ENCODE data around the gene PPFIBP2.

PPFIBP2 gene

DNA sequence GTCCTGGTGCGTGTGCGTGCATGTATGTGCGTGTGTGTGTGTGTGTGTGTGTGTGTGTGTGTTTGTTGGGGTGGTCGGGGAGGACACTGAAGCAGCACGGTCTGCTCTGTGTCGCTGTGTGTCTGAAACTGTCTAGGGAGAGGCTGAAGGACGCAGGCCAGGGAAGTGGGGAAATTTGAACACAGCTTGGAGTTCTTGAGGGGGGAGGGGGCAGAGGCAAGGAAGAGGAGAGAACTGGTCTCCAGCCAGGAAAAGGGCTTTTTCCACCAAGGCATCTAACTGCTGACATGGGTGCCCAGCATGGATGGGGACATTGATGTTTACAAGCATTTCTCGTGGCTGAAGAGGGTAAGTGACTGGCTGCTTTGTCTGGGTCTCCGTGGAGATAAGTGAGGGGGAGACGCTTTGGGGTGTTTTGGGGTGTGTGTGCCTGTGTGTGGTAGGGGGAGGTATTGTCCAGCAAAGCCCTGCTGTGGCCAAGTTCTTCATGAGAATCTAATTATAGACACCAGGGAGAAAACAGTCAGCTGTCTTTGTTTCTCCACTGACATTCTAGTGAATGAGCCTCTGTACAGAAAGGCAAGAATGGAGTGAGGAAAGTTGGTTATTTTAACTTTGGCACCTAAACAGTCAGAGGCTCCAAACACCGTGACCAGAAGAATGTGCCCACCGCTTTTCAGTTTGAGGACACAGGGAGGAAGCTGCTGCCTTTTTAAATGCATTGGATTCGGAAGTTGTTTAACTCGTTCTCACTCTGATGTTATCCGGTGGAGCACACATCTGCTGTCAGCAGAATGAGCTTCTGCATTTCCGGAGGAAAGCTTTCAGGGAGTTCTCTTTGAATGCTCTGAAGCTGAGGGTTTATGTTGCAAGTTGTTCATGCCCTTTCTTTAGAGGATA, 63.7 kb downstream of the PPFIBP2 start:
- DNase-seq (ENCODE audit: low read depth in 3 of 3): no peak

DNA sequence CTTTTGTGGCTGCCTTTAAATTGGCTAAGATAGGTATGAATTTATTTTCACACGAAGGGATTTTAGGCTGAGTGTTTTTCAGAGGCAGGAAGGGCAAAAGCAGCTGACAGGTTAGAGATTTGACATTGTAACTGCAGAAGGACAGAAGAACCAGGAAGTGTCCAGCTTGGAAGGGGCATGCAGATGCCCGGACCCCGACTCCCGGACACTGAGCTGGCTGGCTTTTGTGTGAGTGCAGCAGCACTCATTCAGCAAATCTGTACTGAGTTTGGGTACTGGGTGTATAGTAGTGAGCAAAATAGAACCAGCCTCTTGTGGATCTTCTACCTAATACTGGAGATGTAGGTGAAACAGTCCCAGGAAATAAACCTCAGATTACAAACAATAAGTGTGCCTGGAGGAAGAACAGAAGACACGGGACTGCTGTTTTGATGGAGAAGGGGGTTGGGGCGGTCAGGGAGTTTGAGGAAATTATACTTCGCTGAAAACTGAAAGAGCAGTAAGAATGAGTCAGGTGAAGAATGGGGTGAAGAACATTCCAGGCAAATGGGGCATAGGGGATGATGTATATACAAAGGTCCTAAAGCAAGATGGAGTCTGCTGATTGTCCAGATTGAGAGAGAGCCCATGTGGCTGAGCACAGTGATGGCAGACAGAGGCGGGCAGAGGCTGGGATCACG, 64.6 kb downstream of the PPFIBP2 start:
- DNase-seq (ENCODE audit: low read depth in 3 of 3): no peak

DNA sequence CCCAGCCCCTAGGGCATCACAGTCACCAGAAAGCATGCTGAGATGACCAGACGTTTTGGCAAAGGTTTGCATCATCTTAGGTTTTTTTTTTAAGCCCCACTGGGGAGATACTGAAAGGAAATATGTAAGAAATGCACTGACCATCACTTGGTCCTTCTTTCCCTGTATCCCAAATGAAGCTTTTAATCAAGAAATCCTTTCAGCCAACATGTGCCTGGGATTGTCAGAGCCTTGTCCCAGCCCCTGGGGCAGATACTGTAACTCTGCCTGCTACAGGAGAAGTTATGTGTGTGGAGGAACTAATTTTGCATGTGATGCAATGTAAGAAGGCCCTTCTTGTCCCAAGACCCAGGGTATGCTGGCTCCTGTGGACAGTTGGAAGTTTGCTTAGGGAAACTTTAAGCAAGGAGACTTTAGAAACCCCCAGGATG, 65.6 kb downstream of the PPFIBP2 start:
- no peak for DNase-seq (ENCODE audit: low read depth in 3 of 3)

- DNase-seq (ENCODE audit: low read depth in 3 of 3): no peak
Measured at GRCh38 chr11:7581021-7581590, 67.3 kb downstream of the PPFIBP2 start.

- no peak for DNase-seq (ENCODE audit: low read depth in 3 of 3)
Measured at GRCh38 chr11:7582338-7582985, 68.7 kb downstream of the PPFIBP2 start.

DNA sequence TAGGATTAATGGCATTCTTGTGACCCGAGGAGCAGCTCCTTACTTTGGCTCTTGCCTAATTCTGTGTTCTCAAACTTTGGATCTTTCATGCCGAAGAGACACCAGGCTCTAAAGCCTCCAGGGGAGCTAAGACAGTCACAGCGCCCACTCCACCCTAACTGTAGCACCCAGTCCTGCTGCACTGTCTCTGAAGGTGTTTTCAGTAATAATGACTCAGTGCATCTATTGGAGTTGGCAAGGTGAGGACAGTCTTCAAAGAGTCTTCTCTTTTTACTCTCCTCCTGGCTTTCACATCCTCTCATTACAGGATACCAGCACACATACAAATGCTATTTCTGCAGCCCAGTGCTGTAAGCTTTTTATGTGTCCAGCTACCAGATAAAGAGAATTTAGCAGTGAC, 69.4 kb downstream of the PPFIBP2 start:
- DNase-seq (ENCODE audit: low read depth in 3 of 3): no peak

GRCh38 chr11:7584910-7585309, 71.1 kb downstream of the PPFIBP2 start:
- DNase-seq (ENCODE audit: low read depth in 3 of 3): no peak

DNA sequence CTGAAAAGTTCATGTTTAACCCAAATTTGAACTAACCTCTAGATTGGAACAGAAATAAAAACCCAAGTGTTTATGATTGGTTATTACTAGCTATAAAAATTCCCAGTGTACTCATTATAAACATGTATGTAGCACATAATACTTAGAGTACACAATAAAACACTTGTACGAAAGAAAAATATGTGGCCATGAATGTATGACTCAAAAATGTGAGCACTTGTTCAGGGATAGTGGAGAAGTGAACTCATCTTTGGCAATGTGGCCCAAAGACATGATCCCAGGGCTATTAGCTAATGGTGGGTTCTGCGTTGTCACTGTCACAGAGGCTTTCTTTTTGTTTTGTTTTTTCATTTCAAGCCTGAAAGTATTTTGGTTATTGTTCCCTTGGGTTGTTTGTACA, 72.0 kb downstream of the PPFIBP2 start:
- no peak for DNase-seq (ENCODE audit: low read depth in 3 of 3)

DNA sequence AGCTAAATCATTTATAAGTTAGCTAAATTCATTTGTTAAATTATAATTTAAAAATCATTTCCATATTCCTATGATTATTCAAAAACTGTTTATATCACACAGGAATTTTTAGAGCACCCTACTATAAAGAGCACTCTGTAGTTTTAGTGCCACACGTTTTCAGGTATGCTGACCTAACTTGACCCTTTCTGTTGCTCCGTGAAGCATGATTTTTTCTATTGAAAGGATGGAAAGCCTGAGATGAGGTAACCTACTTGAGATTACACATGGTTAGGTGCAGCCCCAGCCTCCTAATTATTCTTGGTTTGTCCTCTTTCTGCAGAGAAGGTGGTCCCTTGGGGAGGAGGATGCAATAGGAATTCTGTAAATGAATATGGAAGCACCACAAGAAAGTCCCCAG, 72.6 kb downstream of the PPFIBP2 start:
- DNase-seq (ENCODE audit: low read depth in 3 of 3): no peak

DNA sequence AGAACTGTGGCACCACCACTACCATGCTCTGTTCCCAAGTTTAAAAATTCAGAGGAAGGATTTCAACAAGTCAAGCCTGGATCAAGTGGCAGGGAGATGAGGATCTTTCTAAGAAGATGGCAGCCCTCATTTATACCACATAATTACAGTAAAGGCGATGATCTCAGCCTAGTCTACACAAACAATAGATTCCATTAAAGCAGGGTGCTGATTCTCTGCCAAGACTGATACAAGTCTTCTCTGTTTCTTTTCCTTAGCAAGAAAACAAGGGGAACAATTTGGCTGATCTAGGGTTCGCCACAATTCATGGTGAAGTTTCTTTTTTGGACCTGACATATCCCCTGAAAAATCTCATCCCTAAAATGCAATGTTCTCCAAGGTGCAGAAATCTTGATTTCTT, 73.9 kb downstream of the PPFIBP2 start:
- no peak for DNase-seq (ENCODE audit: low read depth in 3 of 3)

DNA sequence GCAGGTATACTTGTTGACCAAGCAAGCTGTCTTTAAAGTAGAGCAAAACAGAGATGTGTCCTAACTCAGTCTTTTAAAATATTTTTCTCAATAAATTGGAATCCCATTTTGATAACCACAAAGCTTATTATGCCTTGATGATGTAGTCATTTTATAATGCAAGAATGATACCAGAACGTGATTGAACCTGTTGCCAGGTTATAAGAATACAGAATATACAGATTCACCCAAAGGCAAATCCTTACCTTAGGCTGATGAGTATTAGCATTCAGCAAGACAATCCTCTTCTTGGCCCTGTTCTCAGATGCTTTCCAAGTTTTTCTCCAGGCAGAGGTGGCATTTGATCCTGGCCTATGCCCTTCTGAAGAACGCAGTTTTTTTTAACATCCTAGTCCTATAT, 76.1 kb downstream of the PPFIBP2 start:
- DNase-seq (ENCODE audit: low read depth in 3 of 3): no peak

DNA sequence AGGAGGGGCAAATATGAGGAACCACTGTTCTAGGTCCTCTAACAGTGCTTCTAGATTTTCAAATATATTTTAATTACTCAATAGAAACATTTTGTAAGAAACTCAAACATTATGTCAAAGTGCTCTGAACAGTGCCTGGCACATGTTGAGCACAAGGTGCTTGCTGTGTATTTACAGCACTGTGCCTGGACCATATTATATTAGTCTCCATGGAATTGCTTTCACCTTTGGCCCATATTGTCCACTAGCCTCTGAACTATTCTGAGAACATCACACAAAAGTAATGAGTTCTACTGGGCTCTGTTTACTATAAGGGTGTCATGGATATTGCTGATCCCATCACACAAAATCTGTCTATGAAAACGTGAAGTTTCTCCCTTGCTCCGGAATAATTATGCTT, 76.7 kb downstream of the PPFIBP2 start:
- no peak for DNase-seq (ENCODE audit: low read depth in 3 of 3)

GRCh38 chr11:7591107-7591894, 77.5 kb downstream of the PPFIBP2 start:
- DNase-seq (ENCODE audit: low read depth in 3 of 3): no peak

DNA sequence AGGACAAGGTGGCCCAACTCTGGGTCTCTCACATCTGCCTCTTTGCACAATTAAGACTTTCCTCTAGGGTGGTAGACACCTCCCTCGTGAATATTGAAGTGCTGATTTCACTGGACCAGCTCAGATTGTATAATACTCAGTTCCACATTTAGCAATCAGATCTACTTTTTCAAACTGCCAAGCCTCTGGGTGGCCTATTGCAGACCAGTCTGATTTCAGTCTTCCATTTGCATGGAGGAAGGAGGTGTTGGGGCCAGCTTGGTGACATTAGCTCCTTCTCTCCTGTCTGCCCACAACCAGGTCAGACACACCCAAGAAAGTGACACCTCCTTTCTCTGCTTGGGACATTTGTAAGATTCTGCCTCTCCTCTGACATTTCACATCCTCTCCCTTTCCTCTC, 78.2 kb downstream of the PPFIBP2 start:
- DNase-seq (ENCODE audit: low read depth in 3 of 3): no peak

- no peak for DNase-seq (ENCODE audit: low read depth in 3 of 3)
Measured at GRCh38 chr11:7592711-7593110, 78.9 kb downstream of the PPFIBP2 start.

GRCh38 chr11:7593481-7593880, 79.7 kb downstream of the PPFIBP2 start:
- DNase-seq (ENCODE audit: low read depth in 3 of 3): no peak

- no peak for DNase-seq (ENCODE audit: low read depth in 3 of 3)
Measured at GRCh38 chr11:7595016-7595866, 81.4 kb downstream of the PPFIBP2 start.

- DNase-seq (ENCODE audit: low read depth in 3 of 3): no peak
Measured at GRCh38 chr11:7595951-7596350, 82.2 kb downstream of the PPFIBP2 start.

DNA sequence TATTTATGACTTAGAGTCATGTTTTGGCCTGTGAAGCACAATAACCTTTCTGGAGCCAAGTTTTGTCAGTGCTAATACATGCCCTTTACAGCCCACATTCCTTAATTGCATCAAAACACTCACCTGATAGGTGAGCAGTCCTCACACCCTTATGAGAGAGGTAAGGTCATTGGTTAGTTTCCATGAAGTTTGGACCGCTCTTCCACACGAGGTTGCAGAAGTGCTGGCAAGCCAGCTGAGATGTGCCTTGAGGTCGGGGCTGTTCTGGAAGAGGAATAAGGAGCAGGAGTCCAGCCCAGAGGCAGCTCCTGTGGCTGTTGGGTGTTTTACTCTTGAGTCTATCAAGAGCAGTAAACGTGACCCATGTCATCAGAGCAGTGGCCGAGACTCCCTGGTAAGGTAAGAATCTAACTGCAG, 83.2 kb downstream of the PPFIBP2 start:
- DNase-seq (ENCODE audit: low read depth in 3 of 3): no peak

DNA sequence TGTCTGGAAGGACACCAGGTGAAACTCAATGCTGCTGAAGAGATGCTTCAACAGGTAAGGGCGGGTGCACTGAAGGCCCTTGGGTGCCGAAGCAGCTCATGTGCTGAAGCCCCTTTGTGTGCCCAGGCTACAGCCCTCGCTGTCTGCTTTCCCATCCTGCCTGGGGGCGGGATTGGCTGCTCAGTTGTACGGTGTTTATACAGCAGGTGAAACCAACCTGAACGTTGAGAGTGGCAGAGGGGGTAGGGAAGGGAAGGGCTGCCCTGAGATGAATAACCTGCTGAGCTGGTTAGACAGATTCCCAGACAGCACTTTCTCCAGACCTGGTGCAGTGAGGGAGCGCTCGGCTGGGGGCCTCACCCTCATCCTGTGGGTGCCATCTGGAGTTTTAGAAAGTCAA, 83.8 kb downstream of the PPFIBP2 start:
- no peak for DNase-seq (ENCODE audit: low read depth in 3 of 3)

GRCh38 chr11:7599209-7599608, 85.4 kb downstream of the PPFIBP2 start:
- no peak for DNase-seq (ENCODE audit: low read depth in 3 of 3)

All from stimulated activated CD4-positive, alpha-beta T cell treated with anti-CD3 and anti-CD28 coated beads, TNF-alpha, amount 100 ng/mL, for 24 hours (primary cell).